Upper lobe of left lung (tissue), 6 donors: ENCODE results near the gene WNT3. TPM values are rescaled to one million over a fixed set of nuclear protein-coding genes. Genes with fewer than 3 reads are reported as not detected.

Experiments
- ATAC-seq, 2 donors: fragments of 200-7000 bp; cut with Tn5 transposase; one replicate each; pipeline ENCODE4 v1.9.1; 2022; ENCODE audit warnings: mild to moderate bottlenecking in 2 of 2, moderate library complexity in 2 of 2; ENCODE audit not compliant: low FRiP score in 2 of 2
- DNase-seq, 2 donors: peaks; one replicate each; pipeline ENCODE4 v3.0.0-alpha.2; 2019 to 2020
- H3K27ac ChIP-seq, 4 donors: fragments of 200-600 bp; sonication (generic); one replicate each; pipeline ENCODE4 v1.5.1; 2016 to 2019
- H3K27me3 ChIP-seq, 4 donors: fragments of 200-600 bp; sonication (generic); one replicate each; pipeline ENCODE4 v1.5.1; 2017 to 2019
- H3K36me3 ChIP-seq, 4 donors: fragments of 200-600 bp; sonication (generic); one replicate each; pipeline ENCODE4 v1.5.1; 2016 to 2019
- H3K4me1 ChIP-seq, 4 donors: fragments of 200-600 bp; sonication (generic); one replicate each; pipeline ENCODE4 v1.5.1; 2018 to 2019
- H3K4me3 ChIP-seq, 4 donors: fragments of 200-600 bp; sonication (generic); one replicate each; pipeline ENCODE4 v1.5.1; 2017 to 2019; ENCODE audit warnings: mild to moderate bottlenecking in 2 of 4, moderate library complexity in 1 of 4
- H3K9me3 ChIP-seq, 4 donors: fragments of 200-600 bp; sonication (generic); one replicate each; pipeline ENCODE4 v1.5.1; 2018 to 2019
- CTCF ChIP-seq, 6 experiments: fragments of 450-650 bp in 4 of 6; fragments of 200-600 bp in 2 of 6; sonication (generic) in 2 of 6; IDR thresholded peaks; one replicate each; pipeline ENCODE4 v1.5.1; 2016 to 2019; ENCODE audit warnings: antibody characterized with exemption in 6 of 6
- EP300 ChIP-seq, 4 donors: sonication (generic); formaldehyde crosslinking; IDR thresholded peaks; one replicate each; pipeline ENCODE4 v1.5.1; 2017; ENCODE audit warnings: antibody characterized with exemption in 4 of 4, control low read depth in 2 of 4
- POLR2A ChIP-seq, 4 donors: fragments of 450-650 bp; IDR thresholded peaks; one replicate each; pipeline ENCODE4 v1.5.1; 2016 to 2017; ENCODE audit warnings: antibody characterized with exemption in 4 of 4, mild to moderate bottlenecking in 2 of 4
- POLR2AphosphoS5 ChIP-seq, 2 donors: sonication (generic); formaldehyde crosslinking; IDR thresholded peaks; one replicate each; pipeline ENCODE4 v1.5.1; 2017; ENCODE audit warnings: antibody characterized with exemption in 2 of 2
- WGBS, 2 donors: methylation state at CpG; one replicate each; pipeline ENCODE4 v1.1.5; 2017 to 2018; 5-methylcytosine and 5-hydroxymethylcytosine counted together
- total RNA-seq, 6 donors: library from RNA; depleted of rRNA in 4 of 6; stranded (reverse); fragments of >200 nt in 4 of 6; gene quantifications; one replicate each; pipeline versions ENCODE4 v1.1.0 to v1.2.1, GENCODE V29; 2016 to 2021
- donor health status: DM: no; HTN: no; CAD: no; lungs with moderate emphysema.
- donor health status: DM: no; HTN: yes; CAD: no; lungs with severe emphysema.

WNT3 gene
- total RNA-seq, 6 donors from 2014 or later: 1.1 to 4.6 (median 1.9) TPM

- TF ChIP-seq POLR2A (IDR thresholded peaks at IDR 0.05) (no peak), CTCF (IDR thresholded peaks at IDR 0.05) (no peak)
- ATAC-seq (no peak), DNase-seq (peak in 1 of 2 donors; percentile 19)
- peaks cover 13 to 41% (median 29%) of the 10 kb centered on the region in 4 donors for H3K4me1 ChIP-seq
- WGBS, 2 donors: 41 to 71% methylated on average over 3 to 6 of the region's 6 CpGs
- no peak overlapping the region for H3K4me3 ChIP-seq
- no peak overlapping the region for H3K27ac ChIP-seq
- H3K27me3 ChIP-seq: peaks cover 0 to 30% (median 7%) of the 10 kb centered on the region in 4 donors
- no peaks in the 10 kb centered on the region for H3K36me3 ChIP-seq
- H3K9me3 ChIP-seq: no peaks in the 10 kb centered on the region
These were observed 45.3 kb downstream of the WNT3 start for GRCh38 chr17:46773221-46773605.

GRCh38 chr17:46772475-46773220 is 45.8 kb downstream of the WNT3 start:
- H3K9me3 ChIP-seq: no peaks in the 10 kb centered on the region
- H3K4me1 ChIP-seq: peaks cover 13 to 41% (median 29%) of the 10 kb centered on the region in 4 donors
- peak overlapping the region in 3 of 4 donors; percentile 53 to 63 (median 58) for H3K4me3 ChIP-seq
- H3K27ac ChIP-seq: peak overlapping the region in 2 of 4 donors; percentile 56 to 58
- DNase-seq (no peak), ATAC-seq (no peak)
- 16 to 21% methylated on average over 10 to 16 of the region's 16 CpGs for WGBS, 2 donors
- H3K36me3 ChIP-seq: no peaks in the 10 kb centered on the region
- peaks cover 0 to 30% (median 7%) of the 10 kb centered on the region in 4 donors for H3K27me3 ChIP-seq
- TF ChIP-seq EP300 (IDR thresholded peaks at IDR 0.05): no peak
- no peak for TF ChIP-seq CTCF (IDR thresholded peaks at IDR 0.05)
- no peak for TF ChIP-seq POLR2AphosphoS5 (IDR thresholded peaks at IDR 0.05)
- no peak for TF ChIP-seq POLR2A (IDR thresholded peaks at IDR 0.05)

- peak overlapping the region; percentile 54 to 75 (median 64) for H3K27ac ChIP-seq
- peak; percentile 52 to 92 for DNase-seq
- H3K9me3 ChIP-seq: no peaks in the 10 kb centered on the region
- WGBS, 2 donors: 5 to 14% methylated on average over 9 to 25 of the region's 135 CpGs
- ATAC-seq: peak in 1 of 2 donors; percentile 52
- TF ChIP-seq EP300 (IDR thresholded peaks at IDR 0.05) (no peak), POLR2A (IDR thresholded peaks at IDR 0.05) (peak in 1 of 4 donors; percentile 23), CTCF (IDR thresholded peaks at IDR 0.05) (no peak)
- H3K27me3 ChIP-seq: peaks cover 0 to 30% (median 7%) of the 10 kb centered on the region in 4 donors
- H3K4me3 ChIP-seq: peak overlapping the region; percentile 33 to 63 (median 56)
- H3K4me1 ChIP-seq: peaks cover 13 to 41% (median 29%) of the 10 kb centered on the region in 4 donors
- no peaks in the 10 kb centered on the region for H3K36me3 ChIP-seq
These were observed 46.7 kb downstream of the WNT3 start for GRCh38 chr17:46771561-46772474.

GRCh38 chr17:46770818-46771560 is 47.5 kb downstream of the WNT3 start:
- WGBS, 2 donors: 0 to 12% methylated on average over 3 to 31 of the region's 73 CpGs
- Histone ChIP-seq H3K27ac (peak overlapping the region; percentile 54 to 75 (median 64)), H3K4me3 (peak overlapping the region; percentile 33 to 63 (median 54)), H3K4me1 (peaks cover 13 to 41% (median 29%) of the 10 kb centered on the region in 4 donors), H3K36me3 (no peaks in the 10 kb centered on the region), H3K9me3 (no peaks in the 10 kb centered on the region), H3K27me3 (peaks cover 0 to 30% (median 7%) of the 10 kb centered on the region in 4 donors)
- TF ChIP-seq CTCF (IDR thresholded peaks at IDR 0.05) (no peak), POLR2AphosphoS5 (IDR thresholded peaks at IDR 0.05) (no peak), POLR2A (IDR thresholded peaks at IDR 0.05) (peak in 2 of 4 donors; percentile 41 to 58)
- ATAC-seq (peak in 1 of 2 donors; percentile 65), DNase-seq (peak; percentile 39 to 92)
